ENCODE measurements around the gene IL1A.

GRCh38 chr2:112723995-112724394, 60.3 kb downstream of the IL1A start:
- no peak for TF ChIP-seq CTCF (IDR thresholded peaks at IDR 0.05)
- no peak for TF ChIP-seq POLR2AphosphoS5 (IDR thresholded peaks at IDR 0.05)

Data from esophagus muscularis mucosa (tissue), 3 donors.